GM23338 (cell line): ENCODE measurements around the gene C2. TPM values are rescaled to one million over a fixed set of nuclear protein-coding genes. Genes with fewer than 3 reads are reported as not detected.

Experiments
- ATAC-seq: fragments of 200-7000 bp; cut with Tn5 transposase; 3 replicates; pipeline ENCODE4 v1.9.1; 2020
- DNase-seq: peaks from one replicate; pipeline ENCODE4 v3.0.0-alpha.2; 2015; ENCODE audit warnings: low spot score
- H2AFZ ChIP-seq: fragments of 200-600 bp; sonication (generic); 2 replicates; pipeline ENCODE4 v1.8.0; 2016; ENCODE audit warnings: antibody characterized with exemption, mild to moderate bottlenecking, moderate library complexity
- H3F3A ChIP-seq: fragments of 200-600 bp; sonication (generic); replicated peaks from 2 replicates; pipeline ENCODE4 v1.8.0; 2017; ENCODE audit warnings: antibody characterized with exemption, mixed run types, low read depth
- H3K27ac ChIP-seq: fragments of 200-600 bp; sonication (generic); 2 replicates; pipeline ENCODE4 v1.6.1; 2016; ENCODE audit warnings: low read depth
- H3K27me3 ChIP-seq: fragments of 200-600 bp; sonication (generic); 2 replicates; pipeline ENCODE4 v1.8.0; 2016; ENCODE audit warnings: mild to moderate bottlenecking, mixed run types, moderate library complexity; ENCODE audit not compliant: insufficient read depth
- H3K36me3 ChIP-seq: fragments of 200-600 bp; sonication (generic); 2 replicates; pipeline ENCODE4 v1.8.0; 2016; ENCODE audit warnings: mild to moderate bottlenecking; ENCODE audit not compliant: insufficient read depth
- H3K4me1 ChIP-seq: fragments of 200-600 bp; sonication (generic); 2 replicates; pipeline ENCODE4 v1.8.0; 2016; ENCODE audit warnings: mild to moderate bottlenecking, moderate library complexity; ENCODE audit not compliant: insufficient read depth
- H3K4me2 ChIP-seq: fragments of 200-600 bp; sonication (generic); 2 replicates; pipeline ENCODE4 v1.7.1; 2017; ENCODE audit warnings: mixed run types
- H3K4me3 ChIP-seq: fragments of 200-600 bp; sonication (generic); 2 replicates; pipeline ENCODE4 v1.6.1; 2016; ENCODE audit warnings: mixed run types
- H3K79me2 ChIP-seq: fragments of 200-600 bp; sonication (generic); replicated peaks from 2 replicates; pipeline ENCODE4 v1.8.0; 2017; ENCODE audit warnings: mild to moderate bottlenecking; ENCODE audit not compliant: insufficient read depth
- H3K9me2 ChIP-seq: fragments of 200-600 bp; sonication (generic); 2 replicates; pipeline ENCODE4 v1.8.0; 2017; ENCODE audit not compliant: insufficient read depth
- H4K20me1 ChIP-seq: fragments of 200-600 bp; sonication (generic); replicated peaks from 2 replicates; pipeline ENCODE4 v1.8.0; 2017; ENCODE audit warnings: mild to moderate bottlenecking; ENCODE audit not compliant: insufficient read depth
- H3K27ac Mint-ChIP-seq: 2 replicates; pipeline ENCODE4 v1.8.0; 2020; ENCODE audit warnings: inconsistent platforms, mild to moderate bottlenecking, moderate library complexity, mixed read lengths
- H3K27me3 Mint-ChIP-seq: 3 replicates; pipeline ENCODE4 v1.8.0; 2022; ENCODE audit warnings: low read depth, mild to moderate bottlenecking, moderate library complexity, mixed read lengths, inconsistent platforms; ENCODE audit not compliant: insufficient read depth, poor library complexity
- H3K36me3 Mint-ChIP-seq: 3 replicates; pipeline ENCODE4 v1.8.0; 2021; ENCODE audit warnings: low read depth, mild to moderate bottlenecking, inconsistent platforms, moderate library complexity, mixed read lengths
- H3K4me1 Mint-ChIP-seq: 3 replicates; pipeline ENCODE4 v1.8.0; 2020; ENCODE audit warnings: mild to moderate bottlenecking, inconsistent platforms, mixed read lengths
- H3K4me3 Mint-ChIP-seq: 3 replicates; pipeline ENCODE4 v1.8.0; 2021; ENCODE audit warnings: moderate library complexity, mild to moderate bottlenecking, inconsistent platforms, mixed read lengths
- H3K9me3 Mint-ChIP-seq: 3 replicates; pipeline ENCODE4 v1.8.0; 2020; ENCODE audit warnings: moderate library complexity, mild to moderate bottlenecking, inconsistent platforms, mixed read lengths
- CREB1 ChIP-seq: fragments of 250-450 bp; sonication (Bioruptor Pico); IDR thresholded peaks from 2 replicates; pipeline ENCODE4 v1.5.0; 2020; ENCODE audit warnings: low read depth, mild to moderate bottlenecking, moderate library complexity
- ETS1 ChIP-seq: IDR thresholded peaks from 2 replicates; pipeline ENCODE4 v1.6.1; 2016; ENCODE audit warnings: antibody characterized with exemption
- EZH2 ChIP-seq: fragments of 200-600 bp; sonication (generic); IDR thresholded peaks from one replicate; pipeline ENCODE4 v1.8.0; 2017; ENCODE audit warnings: antibody characterized with exemption, mild to moderate bottlenecking, low read depth; ENCODE audit not compliant: unreplicated experiment
- EZH2phosphoT487 ChIP-seq: fragments of 200-600 bp; sonication (generic); IDR thresholded peaks from one replicate; pipeline ENCODE4 v1.8.1; 2018; ENCODE audit warnings: antibody characterized with exemption; ENCODE audit not compliant: unreplicated experiment
- JUNB ChIP-seq: IDR thresholded peaks from one replicate; pipeline ENCODE4 v1.6.1; 2016; ENCODE audit warnings: antibody characterized with exemption; ENCODE audit not compliant: unreplicated experiment
- NANOG ChIP-seq: IDR thresholded peaks from 2 replicates; pipeline ENCODE4 v1.6.1; 2016; ENCODE audit warnings: antibody characterized with exemption, borderline replicate concordance
- POLR2AphosphoS5 ChIP-seq: IDR thresholded peaks from 2 replicates; pipeline ENCODE4 v1.6.1; 2016; ENCODE audit warnings: antibody characterized with exemption, low read depth
- ZNF114 ChIP-seq: fragments of 250-450 bp; sonication (Bioruptor Pico); IDR thresholded peaks from 2 replicates; pipeline ENCODE4 v1.5.0; 2020; ENCODE audit warnings: mild to moderate bottlenecking, moderate library complexity
- ZNF331 ChIP-seq: fragments of 250-450 bp; sonication (Bioruptor Pico); IDR thresholded peaks from 2 replicates; pipeline ENCODE4 v1.5.0; 2020; ENCODE audit warnings: low read depth, mild to moderate bottlenecking, moderate library complexity
- polyA plus RNA-seq: library from polyadenylated mRNA; unstranded; fragments of >200 nt; fragmentation: Nextera tagmentation; extraction: Ambion mirVana; gene quantifications from 2 replicates; pipeline ENCODE4 v1.2.1, GENCODE V29; 2016
- total RNA-seq: library from RNA; depleted of rRNA; stranded (reverse); fragments of >200 nt; shearing (Covaris generic); gene quantifications from 2 replicates; pipeline ENCODE4 v1.2.3, GENCODE V29; 2014
- TF ChIP-seq, protein P1 (sequence below): IDR thresholded peaks from one replicate; pipeline ENCODE4 v1.6.1; 2018; ENCODE audit warnings: antibody characterized with exemption; ENCODE audit not compliant: unreplicated experiment
- TF ChIP-seq, protein P2 (sequence below), 2 experiments: fragments of 200-600 bp in 1 of 2; sonication (generic) in 1 of 2; conservative IDR thresholded peaks; 2 replicates each; pipeline versions ENCODE4 v1.5.1 to v1.6.1; 2016 to 2017; ENCODE audit warnings: antibody characterized with exemption in 2 of 2, low read depth in 2 of 2, mild to moderate bottlenecking in 2 of 2, moderate library complexity in 1 of 2

The C2 gene
- total and polyA plus RNA-seq, 2 experiments from 2014 or later: 0.16 to 1.7 TPM

- TF ChIP-seq ETS1: no peak
- TF ChIP-seq EZH2phosphoT487: no peak
- TF ChIP-seq, protein P1, sequence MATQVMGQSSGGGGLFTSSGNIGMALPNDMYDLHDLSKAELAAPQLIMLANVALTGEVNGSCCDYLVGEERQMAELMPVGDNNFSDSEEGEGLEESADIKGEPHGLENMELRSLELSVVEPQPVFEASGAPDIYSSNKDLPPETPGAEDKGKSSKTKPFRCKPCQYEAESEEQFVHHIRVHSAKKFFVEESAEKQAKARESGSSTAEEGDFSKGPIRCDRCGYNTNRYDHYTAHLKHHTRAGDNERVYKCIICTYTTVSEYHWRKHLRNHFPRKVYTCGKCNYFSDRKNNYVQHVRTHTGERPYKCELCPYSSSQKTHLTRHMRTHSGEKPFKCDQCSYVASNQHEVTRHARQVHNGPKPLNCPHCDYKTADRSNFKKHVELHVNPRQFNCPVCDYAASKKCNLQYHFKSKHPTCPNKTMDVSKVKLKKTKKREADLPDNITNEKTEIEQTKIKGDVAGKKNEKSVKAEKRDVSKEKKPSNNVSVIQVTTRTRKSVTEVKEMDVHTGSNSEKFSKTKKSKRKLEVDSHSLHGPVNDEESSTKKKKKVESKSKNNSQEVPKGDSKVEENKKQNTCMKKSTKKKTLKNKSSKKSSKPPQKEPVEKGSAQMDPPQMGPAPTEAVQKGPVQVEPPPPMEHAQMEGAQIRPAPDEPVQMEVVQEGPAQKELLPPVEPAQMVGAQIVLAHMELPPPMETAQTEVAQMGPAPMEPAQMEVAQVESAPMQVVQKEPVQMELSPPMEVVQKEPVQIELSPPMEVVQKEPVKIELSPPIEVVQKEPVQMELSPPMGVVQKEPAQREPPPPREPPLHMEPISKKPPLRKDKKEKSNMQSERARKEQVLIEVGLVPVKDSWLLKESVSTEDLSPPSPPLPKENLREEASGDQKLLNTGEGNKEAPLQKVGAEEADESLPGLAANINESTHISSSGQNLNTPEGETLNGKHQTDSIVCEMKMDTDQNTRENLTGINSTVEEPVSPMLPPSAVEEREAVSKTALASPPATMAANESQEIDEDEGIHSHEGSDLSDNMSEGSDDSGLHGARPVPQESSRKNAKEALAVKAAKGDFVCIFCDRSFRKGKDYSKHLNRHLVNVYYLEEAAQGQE: no peak
- no peak for TF ChIP-seq CREB1 (CRISPR knock-in tag)
- TF ChIP-seq POLR2AphosphoS5: no peak
- TF ChIP-seq ZNF331 (CRISPR knock-in tag): no peak
- no peak for TF ChIP-seq ZNF114 (CRISPR knock-in tag)
- no peak for TF ChIP-seq JUNB
- no peak for TF ChIP-seq NANOG
Measured at GRCh38 chr6:31947070-31947675, 19.7 kb downstream of the C2 start (continued).

- no peak overlapping the region for H3K4me3 Mint-ChIP-seq
- H3K27me3 ChIP-seq: no peaks in the 10 kb centered on the region
- 0 out of 2 replicates have a peak, but pooled peaks cover 5% of the 10 kb centered on the region for H3F3A ChIP-seq
- H3K79me2 ChIP-seq: no peaks in the 10 kb centered on the region
- H3K4me2 ChIP-seq: no peak overlapping the region
- no peak overlapping the region for H3K4me3 ChIP-seq
- no peak for ATAC-seq
- H3K4me1 ChIP-seq: no peaks in the 10 kb centered on the region
- H3K36me3 ChIP-seq: peaks cover 6% of the 10 kb centered on the region; the same call in 1 of the 2 replicates
- H3K4me1 Mint-ChIP-seq: no peaks in the 10 kb centered on the region; the same call in 1 of the 3 replicates
- peaks cover 3% of the 10 kb centered on the region; the same call in 1 of the 3 replicates for H3K9me3 Mint-ChIP-seq
- TF ChIP-seq EZH2 (no peak), JUNB (no peak), NANOG (no peak), ZNF114 (CRISPR knock-in tag) (no peak), ZNF331 (CRISPR knock-in tag) (no peak), POLR2AphosphoS5 (no peak), EZH2phosphoT487 (no peak), ETS1 (no peak)
- TF ChIP-seq, protein P2, sequence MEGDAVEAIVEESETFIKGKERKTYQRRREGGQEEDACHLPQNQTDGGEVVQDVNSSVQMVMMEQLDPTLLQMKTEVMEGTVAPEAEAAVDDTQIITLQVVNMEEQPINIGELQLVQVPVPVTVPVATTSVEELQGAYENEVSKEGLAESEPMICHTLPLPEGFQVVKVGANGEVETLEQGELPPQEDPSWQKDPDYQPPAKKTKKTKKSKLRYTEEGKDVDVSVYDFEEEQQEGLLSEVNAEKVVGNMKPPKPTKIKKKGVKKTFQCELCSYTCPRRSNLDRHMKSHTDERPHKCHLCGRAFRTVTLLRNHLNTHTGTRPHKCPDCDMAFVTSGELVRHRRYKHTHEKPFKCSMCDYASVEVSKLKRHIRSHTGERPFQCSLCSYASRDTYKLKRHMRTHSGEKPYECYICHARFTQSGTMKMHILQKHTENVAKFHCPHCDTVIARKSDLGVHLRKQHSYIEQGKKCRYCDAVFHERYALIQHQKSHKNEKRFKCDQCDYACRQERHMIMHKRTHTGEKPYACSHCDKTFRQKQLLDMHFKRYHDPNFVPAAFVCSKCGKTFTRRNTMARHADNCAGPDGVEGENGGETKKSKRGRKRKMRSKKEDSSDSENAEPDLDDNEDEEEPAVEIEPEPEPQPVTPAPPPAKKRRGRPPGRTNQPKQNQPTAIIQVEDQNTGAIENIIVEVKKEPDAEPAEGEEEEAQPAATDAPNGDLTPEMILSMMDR (conservative IDR thresholded peaks at IDR 0.05; ENCODE audit: low read depth in 2 of 2): no peak
- H3K27me3 Mint-ChIP-seq: peaks cover 19% of the 10 kb centered on the region
- H2AFZ ChIP-seq: no peak overlapping the region
- DNase-seq: no peak
- no peaks in the 10 kb centered on the region for H3K9me2 ChIP-seq
- no peaks in the 10 kb centered on the region; the same call in 1 of the 2 replicates for H4K20me1 ChIP-seq
- no peak overlapping the region for H3K27ac ChIP-seq
- H3K36me3 Mint-ChIP-seq: peaks cover 6% of the 10 kb centered on the region
- no peak overlapping the region for H3K27ac Mint-ChIP-seq
Measured at GRCh38 chr6:31947864-31948263, 20.3 kb downstream of the C2 start.
